ENCODE data around the gene IFT81. TPM values are rescaled to one million over a fixed set of nuclear protein-coding genes. Genes with fewer than 3 reads are reported as not detected.

IFT81 gene
- total RNA-seq, 4 donors from 2014 or later = 3.4 to 9.2 (median 8.1) TPM

- no peak for TF ChIP-seq CTCF (IDR thresholded peaks at IDR 0.05; ENCODE audit: low read depth)
Measured at GRCh38 chr12:110251381-110251780, 127.2 kb downstream of the IFT81 start.

- no peak for TF ChIP-seq CTCF (IDR thresholded peaks at IDR 0.05; ENCODE audit: low read depth)
Measured at GRCh38 chr12:110252716-110253115, 128.6 kb downstream of the IFT81 start.

- no peak for TF ChIP-seq CTCF (IDR thresholded peaks at IDR 0.05; ENCODE audit: low read depth)
Measured at GRCh38 chr12:110253176-110253575, 129.0 kb downstream of the IFT81 start.

GRCh38 chr12:110254971-110255540 lies 130.9 kb downstream of the IFT81 start:
- no peak for TF ChIP-seq CTCF (IDR thresholded peaks at IDR 0.05; ENCODE audit: low read depth)

- no peak for TF ChIP-seq CTCF (IDR thresholded peaks at IDR 0.05; ENCODE audit: low read depth)
Measured at GRCh38 chr12:110256780-110257431, 132.7 kb downstream of the IFT81 start.

GRCh38 chr12:110258466-110258865 lies 134.3 kb downstream of the IFT81 start:
- TF ChIP-seq CTCF (IDR thresholded peaks at IDR 0.05; ENCODE audit: low read depth) = no peak

- no peak for TF ChIP-seq CTCF (IDR thresholded peaks at IDR 0.05; ENCODE audit: low read depth)
Measured at GRCh38 chr12:110262442-110263388, 138.6 kb downstream of the IFT81 start.

Data from subcutaneous adipose tissue (tissue), 4 donors.